SIG-M5 (cell line): ENCODE data around the gene CCT6B.

Experiments
- DNase-seq: peaks from one replicate; lab custom pipeline; 2025; lab: John Stamatoyannopoulos, UW

The CCT6B gene

GRCh38 chr17:34886831-34887230 is 74.4 kb downstream of the CCT6B start:
- DNase-seq: peak; percentile 20

DNA sequence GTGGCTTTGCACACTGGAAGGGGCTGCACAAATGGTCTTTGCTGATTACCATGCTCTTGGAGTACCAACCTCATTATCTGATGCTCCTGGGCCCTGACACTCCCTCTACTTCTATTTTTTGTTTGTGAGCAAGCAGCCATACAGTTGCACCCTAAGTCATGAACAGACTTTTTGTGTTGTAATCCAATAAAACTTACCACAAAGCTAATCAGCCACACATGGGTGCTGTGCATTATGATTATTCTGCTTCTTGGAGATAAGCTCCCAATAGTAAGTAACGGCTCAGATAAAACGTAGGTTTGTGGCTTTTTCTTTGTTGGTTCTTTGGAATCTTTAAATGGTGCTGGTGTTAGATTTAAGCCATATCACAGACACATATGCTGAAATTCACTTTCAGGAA is 76.2 kb downstream of the CCT6B start:
- no peak for DNase-seq

DNA sequence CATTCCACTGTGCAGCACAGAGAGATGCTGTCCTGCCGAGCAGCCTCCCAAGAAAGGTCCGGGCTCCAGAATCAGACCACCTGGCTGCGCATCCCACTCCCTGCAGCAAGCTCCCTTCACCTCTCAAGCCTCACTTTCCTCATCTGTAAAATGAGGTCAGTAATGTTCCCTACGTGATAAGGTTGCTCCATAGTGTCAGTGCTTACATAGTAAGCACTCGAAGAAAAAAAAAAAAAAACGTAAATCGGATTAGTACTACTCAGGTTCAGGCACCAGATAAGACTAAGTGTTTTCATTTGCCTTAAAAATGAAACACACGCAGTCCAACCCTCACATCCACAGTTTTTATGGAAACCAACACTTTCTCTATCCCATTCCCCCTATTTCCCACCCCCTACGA is 76.7 kb downstream of the CCT6B start:
- no peak for DNase-seq

GRCh38 chr17:34883106-34884000 is 77.9 kb downstream of the CCT6B start:
- DNase-seq: no peak

DNA sequence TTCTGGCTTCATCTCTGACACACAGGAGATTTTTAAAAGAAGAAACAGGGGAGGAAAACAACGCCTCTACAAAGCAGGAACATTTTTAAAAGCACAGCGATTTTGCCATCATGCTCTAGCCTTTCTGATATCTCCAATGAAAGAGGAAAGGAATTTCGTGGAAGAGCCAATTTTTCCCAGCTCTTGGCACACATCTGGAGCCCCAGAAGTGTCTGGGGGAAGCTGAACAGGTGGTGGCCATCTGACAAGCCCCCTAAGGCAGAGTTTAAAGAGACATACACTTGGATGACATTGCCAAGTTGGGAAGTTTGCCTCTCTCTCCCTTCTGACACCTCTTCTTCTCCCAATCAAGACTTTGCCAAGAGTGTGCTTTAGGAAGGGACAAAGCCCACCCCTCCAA is 82.1 kb downstream of the CCT6B start:
- DNase-seq: no peak
